Testis (tissue), 3 donors: ENCODE data around the gene BAX. TPM values are rescaled to one million over a fixed set of nuclear protein-coding genes. Genes with fewer than 3 reads are reported as not detected.

Experiments used
- DNase-seq: peaks from one replicate; pipeline ENCODE4 v3.0.0-alpha.2; 2019
- H3K27ac ChIP-seq, 2 donors: fragments of 200-600 bp; sonication (generic); one replicate each; pipeline ENCODE4 v1.5.1; 2019
- H3K27me3 ChIP-seq: fragments of 200-600 bp; sonication (generic); one replicate; pipeline ENCODE4 v1.5.1; 2019
- H3K36me3 ChIP-seq: fragments of 200-600 bp; sonication (generic); one replicate; pipeline ENCODE4 v1.5.1; 2017; ENCODE audit warnings: low read depth; ENCODE audit errors: missing control alignments
- H3K4me1 ChIP-seq: fragments of 200-600 bp; sonication (generic); one replicate; pipeline ENCODE4 v1.5.1; 2019
- H3K4me3 ChIP-seq, 2 donors: fragments of 200-600 bp; sonication (generic); one replicate each; pipeline ENCODE4 v1.5.1; 2017 to 2019
- H3K9me3 ChIP-seq: fragments of 200-600 bp; sonication (generic); one replicate; pipeline ENCODE4 v1.5.1; 2017
- CTCF ChIP-seq, 3 experiments: fragments of 450-650 bp in 2 of 3; fragments of 200-600 bp in 1 of 3; sonication (generic) in 1 of 3; IDR thresholded peaks; one replicate each; pipeline ENCODE4 v1.5.1; 2016 to 2019; ENCODE audit warnings: antibody characterized with exemption in 3 of 3, mild to moderate bottlenecking in 2 of 3, moderate library complexity in 1 of 3
- POLR2A ChIP-seq: fragments of 450-650 bp; IDR thresholded peaks from one replicate; pipeline ENCODE4 v1.6.1; 2017; ENCODE audit warnings: antibody characterized with exemption, mild to moderate bottlenecking, moderate library complexity
- WGBS, 2 donors: methylation state at CpG; one replicate each; pipeline ENCODE4 v1.1.5; 2018; 5-methylcytosine and 5-hydroxymethylcytosine counted together
- intact Hi-C: fragments of 100-400 bp; cut with DNase I; formaldehyde crosslinking; loops from one replicate; pipeline ENCODE4 v1.15.1; 2023; ENCODE audit warnings: low total_unique reads
- polyA plus RNA-seq: library from polyadenylated mRNA; stranded (reverse); fragments of 350-450 nt; fragmentation: Illumina TruSeq; extraction: RNeasy Lipid Tissue Mini Kit (QIAGEN cat#74804); gene quantifications from one replicate; pipeline ENCODE4 v1.2.3, GENCODE V29; 2014; ENCODE audit warnings: low read depth, low replicate concordance; ENCODE audit not compliant: insufficient read depth
- total RNA-seq, 2 donors: library from RNA; depleted of rRNA; stranded (reverse); fragments of >200 nt; gene quantifications; one replicate each; pipeline ENCODE4 v1.2.3, GENCODE V29; 2016

Gene BAX
- total and polyA plus RNA-seq, 3 donors from 2014 or later, result 48.7 to 52.1 (median 50.1) TPM

- Histone ChIP-seq H3K36me3 (no peaks in the 10 kb centered on the region), H3K4me3 (no peak overlapping the region), H3K27ac (no peak overlapping the region), H3K9me3 (no peaks in the 10 kb centered on the region), H3K4me1 (no peaks in the 10 kb centered on the region), H3K27me3 (no peaks in the 10 kb centered on the region)
- no peak for DNase-seq
- TF ChIP-seq CTCF (IDR thresholded peaks at IDR 0.05) (no peak), POLR2A (no peak)
- intact Hi-C loops, result no loop called here
- 89 to 91% methylated on average over 6 of the region's 6 CpGs for WGBS, 2 donors
These were observed 11.6 kb upstream of the BAX start for GRCh38 chr19:48943081-48943480.

DNA sequence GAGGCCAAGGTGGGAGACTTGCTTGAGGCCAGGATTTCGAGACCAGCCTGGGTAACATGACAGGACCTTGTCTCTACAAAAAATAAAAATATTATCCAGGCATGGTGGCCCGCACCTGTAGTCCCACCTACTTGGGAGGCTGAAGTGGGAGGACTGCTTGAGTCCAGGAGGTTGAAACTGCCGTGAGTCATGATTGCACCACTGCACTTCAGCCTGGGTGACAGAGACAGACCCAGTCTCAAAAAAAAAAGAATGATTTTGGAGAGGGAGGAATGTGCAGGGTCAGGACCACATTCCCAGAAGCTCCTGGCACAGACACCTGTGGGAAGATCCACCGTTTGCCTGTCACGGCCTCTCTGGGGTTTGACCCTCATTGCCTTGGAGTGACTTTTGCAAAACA lies 9.3 kb upstream of the BAX start:
- intact Hi-C loops, result no loop called here
- H3K9me3 ChIP-seq, result no peaks in the 10 kb centered on the region
- 79 to 84% methylated on average over 5 of the region's 5 CpGs for WGBS, 2 donors
- H3K4me1 ChIP-seq, result no peaks in the 10 kb centered on the region
- no peak for TF ChIP-seq CTCF (IDR thresholded peaks at IDR 0.05)
- no peak for TF ChIP-seq POLR2A
- H3K27ac ChIP-seq, result no peak overlapping the region
- H3K27me3 ChIP-seq, result no peaks in the 10 kb centered on the region
- DNase-seq, result no peak
- no peak overlapping the region for H3K4me3 ChIP-seq
- H3K36me3 ChIP-seq, result no peaks in the 10 kb centered on the region

GRCh38 chr19:48945817-48946216 lies 8.9 kb upstream of the BAX start:
- Histone ChIP-seq H3K27me3 (no peaks in the 10 kb centered on the region), H3K9me3 (no peaks in the 10 kb centered on the region), H3K4me1 (no peaks in the 10 kb centered on the region), H3K36me3 (no peaks in the 10 kb centered on the region), H3K4me3 (no peak overlapping the region), H3K27ac (no peak overlapping the region)
- no peak for DNase-seq
- TF ChIP-seq POLR2A (no peak), CTCF (IDR thresholded peaks at IDR 0.05) (no peak)
- 94% methylated on average over 2 of the region's 2 CpGs for WGBS, 2 donors
- intact Hi-C loops, result no loop called here

DNA sequence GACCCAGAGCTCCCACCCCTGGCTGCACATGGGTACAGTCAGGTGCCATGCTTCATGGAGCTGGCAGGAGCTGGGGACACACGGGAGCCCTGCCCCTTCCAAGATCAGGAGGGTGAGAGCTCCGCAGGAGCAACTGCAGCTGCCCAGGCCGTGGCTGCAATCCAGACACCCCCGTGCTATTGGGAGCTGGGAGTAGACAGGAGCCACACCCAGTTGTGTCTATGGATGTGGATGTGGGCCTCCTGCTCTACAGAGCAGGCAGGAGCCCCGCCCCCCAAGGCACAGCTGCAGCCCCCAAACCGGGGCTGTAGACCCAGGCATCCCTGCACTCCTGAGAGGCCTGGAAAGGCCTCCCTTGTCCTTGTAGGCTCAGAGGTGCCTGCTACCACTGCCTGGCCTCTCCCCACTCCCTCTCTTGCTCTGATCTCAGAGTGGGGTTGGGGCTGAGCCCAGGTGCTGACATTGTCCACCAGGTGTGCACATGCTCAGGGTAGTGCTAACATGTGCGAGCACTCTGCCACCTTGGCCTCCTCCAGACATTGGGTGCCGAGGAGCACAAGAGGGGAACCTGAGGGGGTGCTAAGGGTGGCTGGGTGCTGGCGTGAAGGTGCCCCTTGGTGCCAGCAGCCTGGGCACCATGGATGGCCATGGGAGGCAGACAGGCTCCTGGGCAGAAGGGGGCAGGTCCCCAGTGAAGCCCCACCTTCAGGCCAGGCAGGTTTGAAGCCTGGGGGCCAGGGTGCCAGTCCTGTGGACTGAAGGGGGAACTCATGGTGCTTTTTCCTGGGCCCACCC lies 8.0 kb upstream of the BAX start:
- Histone ChIP-seq H3K4me3 (no peak overlapping the region), H3K36me3 (no peaks in the 10 kb centered on the region), H3K9me3 (no peaks in the 10 kb centered on the region), H3K27ac (no peak overlapping the region), H3K27me3 (no peaks in the 10 kb centered on the region), H3K4me1 (no peaks in the 10 kb centered on the region)
- WGBS, 2 donors, result 67 to 88% methylated on average over 1 to 4 of the region's 9 CpGs
- no peak for DNase-seq
- intact Hi-C loops, result no loop called here
- TF ChIP-seq POLR2A (no peak), CTCF (IDR thresholded peaks at IDR 0.05) (no peak)

DNA sequence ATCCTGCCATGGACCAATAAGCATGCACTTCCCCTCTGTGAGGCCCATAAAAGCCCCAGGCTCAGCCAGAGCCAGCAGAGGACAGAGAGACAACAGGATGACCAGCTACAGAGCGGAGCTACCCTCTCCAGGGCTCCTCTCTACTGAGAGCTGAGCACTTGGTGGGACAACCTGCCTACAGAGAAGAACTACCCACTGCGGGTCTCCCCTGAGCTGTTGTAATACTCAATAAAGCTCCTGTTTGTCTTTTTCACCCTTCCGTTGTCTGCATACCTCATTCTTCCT lies 7.5 kb upstream of the BAX start:
- 88 to 93% methylated on average over 3 of the region's 3 CpGs for whole genome bisulfite sequencing, 2 donors
- DNase-seq, result no peak
- no peaks in the 10 kb centered on the region for H3K27me3 ChIP-seq
- H3K4me3 ChIP-seq, result no peak overlapping the region
- no peak overlapping the region for H3K27ac ChIP-seq
- intact Hi-C loops, result no loop called here
- no peaks in the 10 kb centered on the region for H3K4me1 ChIP-seq
- no peaks in the 10 kb centered on the region for H3K36me3 ChIP-seq
- H3K9me3 ChIP-seq, result no peaks in the 10 kb centered on the region
- TF ChIP-seq POLR2A (no peak), CTCF (IDR thresholded peaks at IDR 0.05) (no peak)
